ENCODE results near the gene CEP70.

Gene CEP70

GRCh38 chr3:138473391-138473790, 120.7 kb downstream of the CEP70 start:
- no peak overlapping the region for H3K18ac ChIP-seq (ENCODE audit: low read length)
- no peak overlapping the region for H3K27ac ChIP-seq (ENCODE audit: low read depth, low read length)
- H2BK12ac ChIP-seq (ENCODE audit: low read length): no peak overlapping the region
- no CpG with 5 or more reads among the region's 8 CpGs for WGBS (ENCODE audit: extremely low coverage, insufficient coverage, insufficient read length)
- no peak overlapping the region for H3K23ac ChIP-seq (ENCODE audit: low read length)
- H2BK120ac ChIP-seq (ENCODE audit: insufficient read depth, low read length, poor library complexity): no peak overlapping the region
- H3K27me3 ChIP-seq (ENCODE audit: insufficient read depth, low read length): no peaks in the 10 kb centered on the region
- no peak overlapping the region for H3K4me3 ChIP-seq (ENCODE audit: low read depth, low read length)
- peaks cover 2% of the 10 kb centered on the region for H3K79me1 ChIP-seq (ENCODE audit: low read length)
- H3K9ac ChIP-seq (ENCODE audit: low read length): no peak overlapping the region
- no peak overlapping the region for H2AFZ ChIP-seq (ENCODE audit: insufficient read depth, low read length, poor library complexity)
- no peak overlapping the region for H3K4me2 ChIP-seq (ENCODE audit: low read length)
- no peaks in the 10 kb centered on the region for H3K79me2 ChIP-seq (ENCODE audit: control insufficient read depth, insufficient read depth, low read length, poor library complexity)
- no peak overlapping the region for H2BK5ac ChIP-seq (ENCODE audit: low read depth, low read length, poor library complexity)
- H2AK5ac ChIP-seq (ENCODE audit: low read length): no peak overlapping the region
- H3K4ac ChIP-seq (ENCODE audit: low read depth, low read length): no peak overlapping the region
- no peaks in the 10 kb centered on the region for H3K9me3 ChIP-seq (ENCODE audit: insufficient read depth, low read depth, low read length)
- no peak overlapping the region for H4K12ac ChIP-seq (ENCODE audit: low read depth, low read length)
- H3K14ac ChIP-seq (ENCODE audit: low read length): no peak overlapping the region
- H4K8ac ChIP-seq (ENCODE audit: low read depth, low read length): no peak overlapping the region
- H3K36me3 ChIP-seq (ENCODE audit: control insufficient read depth in 1 of 2, insufficient read depth in 2 of 2, low read length in 2 of 2): peaks cover 6 to 8% of the 10 kb centered on the region in 2 experiments
- peaks cover 15 to 20% of the 10 kb centered on the region in 2 experiments for H3K4me1 ChIP-seq (ENCODE audit: control insufficient read depth in 1 of 2, insufficient read depth in 2 of 2, low read length in 2 of 2)
- H4K91ac ChIP-seq (ENCODE audit: low read depth, low read length): no peak overlapping the region
- DNase-seq: no peak

GRCh38 chr3:138472141-138472825, 121.8 kb downstream of the CEP70 start:
- no peak overlapping the region for H3K27ac ChIP-seq (ENCODE audit: low read depth, low read length)
- H3K23ac ChIP-seq (ENCODE audit: low read length): no peak overlapping the region

GRCh38 chr3:138471481-138471880, 122.6 kb downstream of the CEP70 start:
- H3K23ac ChIP-seq (ENCODE audit: low read length): no peak overlapping the region
- H3K14ac ChIP-seq (ENCODE audit: low read length): no peak overlapping the region
- peaks cover 13 to 15% of the 10 kb centered on the region in 2 experiments for H3K36me3 ChIP-seq (ENCODE audit: control insufficient read depth in 1 of 2, insufficient read depth in 2 of 2, low read length in 2 of 2)
- H3K27ac ChIP-seq (ENCODE audit: low read depth, low read length): no peak overlapping the region
- no peak overlapping the region for H2AK5ac ChIP-seq (ENCODE audit: low read length)
- no peak overlapping the region for H3K9ac ChIP-seq (ENCODE audit: low read length)
- H3K79me2 ChIP-seq (ENCODE audit: control insufficient read depth, insufficient read depth, low read length, poor library complexity): no peaks in the 10 kb centered on the region
- no peak overlapping the region for H3K18ac ChIP-seq (ENCODE audit: low read length)
- no peak overlapping the region for H4K12ac ChIP-seq (ENCODE audit: low read depth, low read length)
- no CpG with 5 or more reads among the region's 1 CpG for WGBS (ENCODE audit: extremely low coverage, insufficient coverage, insufficient read length)
- H2BK5ac ChIP-seq (ENCODE audit: low read depth, low read length, poor library complexity): no peak overlapping the region
- no peak overlapping the region for H2AFZ ChIP-seq (ENCODE audit: insufficient read depth, low read length, poor library complexity)
- peaks cover 2% of the 10 kb centered on the region for H3K79me1 ChIP-seq (ENCODE audit: low read length)
- H3K9me3 ChIP-seq (ENCODE audit: insufficient read depth, low read depth, low read length): no peaks in the 10 kb centered on the region
- no peak overlapping the region for H4K91ac ChIP-seq (ENCODE audit: low read depth, low read length)
- H3K4me1 ChIP-seq (ENCODE audit: control insufficient read depth in 1 of 2, insufficient read depth in 2 of 2, low read length in 2 of 2): peaks cover 15 to 17% of the 10 kb centered on the region in 2 experiments
- no peak overlapping the region for H4K8ac ChIP-seq (ENCODE audit: low read depth, low read length)
- no peak for DNase-seq
- H3K27me3 ChIP-seq (ENCODE audit: insufficient read depth, low read length): no peaks in the 10 kb centered on the region
- H3K4ac ChIP-seq (ENCODE audit: low read depth, low read length): no peak overlapping the region
- no peak overlapping the region for H3K4me3 ChIP-seq (ENCODE audit: low read depth, low read length)
- no peak overlapping the region for H2BK12ac ChIP-seq (ENCODE audit: low read length)
- no peak overlapping the region for H2BK120ac ChIP-seq (ENCODE audit: insufficient read depth, low read length, poor library complexity)
- no peak overlapping the region for H3K4me2 ChIP-seq (ENCODE audit: low read length)

More at GRCh38 chr3:138472141-138472825, 121.8 kb downstream of the CEP70 start:
- Histone ChIP-seq H3K14ac (ENCODE audit: low read length) (no peak overlapping the region), H3K4me3 (ENCODE audit: low read depth, low read length) (no peak overlapping the region), H3K9me3 (ENCODE audit: insufficient read depth, low read depth, low read length) (no peaks in the 10 kb centered on the region), H3K79me2 (ENCODE audit: control insufficient read depth, insufficient read depth, low read length, poor library complexity) (no peaks in the 10 kb centered on the region), H3K27me3 (ENCODE audit: insufficient read depth, low read length) (no peaks in the 10 kb centered on the region), H3K18ac (ENCODE audit: low read length) (no peak overlapping the region), H2BK12ac (ENCODE audit: low read length) (no peak overlapping the region), H4K8ac (ENCODE audit: low read depth, low read length) (no peak overlapping the region), H3K9ac (ENCODE audit: low read length) (no peak overlapping the region), H2AFZ (ENCODE audit: insufficient read depth, low read length, poor library complexity) (no peak overlapping the region), H2AK5ac (ENCODE audit: low read length) (no peak overlapping the region), H4K91ac (ENCODE audit: low read depth, low read length) (no peak overlapping the region), H3K4ac (ENCODE audit: low read depth, low read length) (no peak overlapping the region), H3K36me3 (ENCODE audit: control insufficient read depth in 1 of 2, insufficient read depth in 2 of 2, low read length in 2 of 2) (peaks cover 10 to 13% of the 10 kb centered on the region in 2 experiments), H2BK5ac (ENCODE audit: low read depth, low read length, poor library complexity) (no peak overlapping the region), H2BK120ac (ENCODE audit: insufficient read depth, low read length, poor library complexity) (no peak overlapping the region), H3K4me2 (ENCODE audit: low read length) (no peak overlapping the region), H3K79me1 (ENCODE audit: low read length) (peaks cover 2% of the 10 kb centered on the region), H4K12ac (ENCODE audit: low read depth, low read length) (no peak overlapping the region), H3K4me1 (ENCODE audit: control insufficient read depth in 1 of 2, insufficient read depth in 2 of 2, low read length in 2 of 2) (peaks cover 15 to 20% of the 10 kb centered on the region in 2 experiments)
- WGBS (ENCODE audit: extremely low coverage, insufficient coverage, insufficient read length): no CpG with 5 or more reads among the region's 8 CpGs
- DNase-seq: no peak

- Histone ChIP-seq H3K4ac (ENCODE audit: low read depth, low read length) (no peak overlapping the region), H3K4me3 (ENCODE audit: low read depth, low read length) (no peak overlapping the region), H3K27me3 (ENCODE audit: insufficient read depth, low read length) (no peaks in the 10 kb centered on the region), H4K12ac (ENCODE audit: low read depth, low read length) (no peak overlapping the region), H2AK5ac (ENCODE audit: low read length) (no peak overlapping the region), H3K9ac (ENCODE audit: low read length) (no peak overlapping the region), H3K36me3 (ENCODE audit: control insufficient read depth in 1 of 2, insufficient read depth in 2 of 2, low read length in 2 of 2) (peaks cover 13 to 15% of the 10 kb centered on the region in 2 experiments), H3K4me2 (ENCODE audit: low read length) (no peak overlapping the region), H3K18ac (ENCODE audit: low read length) (no peak overlapping the region), H3K9me3 (ENCODE audit: insufficient read depth, low read depth, low read length) (no peaks in the 10 kb centered on the region), H3K79me1 (ENCODE audit: low read length) (peaks cover 2% of the 10 kb centered on the region), H3K27ac (ENCODE audit: low read depth, low read length) (no peak overlapping the region), H2BK120ac (ENCODE audit: insufficient read depth, low read length, poor library complexity) (no peak overlapping the region), H3K79me2 (ENCODE audit: control insufficient read depth, insufficient read depth, low read length, poor library complexity) (no peaks in the 10 kb centered on the region), H2AFZ (ENCODE audit: insufficient read depth, low read length, poor library complexity) (no peak overlapping the region), H3K14ac (ENCODE audit: low read length) (no peak overlapping the region), H4K8ac (ENCODE audit: low read depth, low read length) (no peak overlapping the region), H2BK12ac (ENCODE audit: low read length) (no peak overlapping the region), H4K91ac (ENCODE audit: low read depth, low read length) (no peak overlapping the region), H2BK5ac (ENCODE audit: low read depth, low read length, poor library complexity) (no peak overlapping the region), H3K23ac (ENCODE audit: low read length) (no peak overlapping the region), H3K4me1 (ENCODE audit: control insufficient read depth in 1 of 2, insufficient read depth in 2 of 2, low read length in 2 of 2) (peaks cover 15 to 17% of the 10 kb centered on the region in 2 experiments)
- no CpG with 5 or more reads among the region's 3 CpGs for WGBS (ENCODE audit: extremely low coverage, insufficient coverage, insufficient read length)
- no peak for DNase-seq
These were observed 123.4 kb downstream of the CEP70 start for GRCh38 chr3:138470687-138471086.

All from trophoblast cell (in vitro differentiated cells and primary cell).